ENCODE measurements around the gene TMEM141.
"Not testable (repeated sequence)": the region's sequence is repeated elsewhere in the genome, so short reads cannot be mapped to it uniquely, and the experiment has no call there.

Gene TMEM141

DNA sequence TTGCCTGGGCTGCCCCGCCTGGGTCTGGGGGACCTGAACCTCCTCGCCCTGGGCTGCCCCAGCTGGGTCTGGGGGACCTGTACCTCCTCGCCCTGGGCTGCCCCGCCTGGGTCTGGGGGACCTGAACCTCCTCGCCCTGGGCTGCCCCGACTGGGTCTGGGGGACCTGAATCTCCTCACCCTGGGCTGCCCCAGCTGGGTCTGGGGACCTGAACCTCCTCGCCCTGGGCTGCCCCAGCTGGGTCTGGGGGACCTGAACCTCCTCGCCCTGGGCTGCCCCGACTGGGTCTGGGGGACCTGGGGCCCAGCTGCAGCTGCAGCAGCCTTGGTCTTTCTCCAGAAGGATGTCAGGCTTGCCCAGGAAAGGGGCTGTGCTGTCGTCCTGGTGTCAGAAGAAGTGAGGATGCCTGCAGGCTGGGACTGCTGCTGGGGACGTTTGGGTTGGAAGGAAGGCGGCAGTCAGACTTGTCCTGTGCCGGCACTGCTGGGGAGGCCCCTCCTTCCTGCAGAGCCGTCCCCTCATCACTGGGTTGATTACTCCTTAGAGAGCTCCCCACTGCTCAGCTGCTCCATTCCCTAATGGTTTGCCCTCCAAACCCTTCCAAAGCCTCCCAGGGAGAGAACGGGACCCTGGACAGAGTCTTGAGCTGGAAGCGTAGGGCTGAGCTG lies 42.4 kb downstream of the TMEM141 start:
- not testable (repeated sequence) for DNase-seq

DNA sequence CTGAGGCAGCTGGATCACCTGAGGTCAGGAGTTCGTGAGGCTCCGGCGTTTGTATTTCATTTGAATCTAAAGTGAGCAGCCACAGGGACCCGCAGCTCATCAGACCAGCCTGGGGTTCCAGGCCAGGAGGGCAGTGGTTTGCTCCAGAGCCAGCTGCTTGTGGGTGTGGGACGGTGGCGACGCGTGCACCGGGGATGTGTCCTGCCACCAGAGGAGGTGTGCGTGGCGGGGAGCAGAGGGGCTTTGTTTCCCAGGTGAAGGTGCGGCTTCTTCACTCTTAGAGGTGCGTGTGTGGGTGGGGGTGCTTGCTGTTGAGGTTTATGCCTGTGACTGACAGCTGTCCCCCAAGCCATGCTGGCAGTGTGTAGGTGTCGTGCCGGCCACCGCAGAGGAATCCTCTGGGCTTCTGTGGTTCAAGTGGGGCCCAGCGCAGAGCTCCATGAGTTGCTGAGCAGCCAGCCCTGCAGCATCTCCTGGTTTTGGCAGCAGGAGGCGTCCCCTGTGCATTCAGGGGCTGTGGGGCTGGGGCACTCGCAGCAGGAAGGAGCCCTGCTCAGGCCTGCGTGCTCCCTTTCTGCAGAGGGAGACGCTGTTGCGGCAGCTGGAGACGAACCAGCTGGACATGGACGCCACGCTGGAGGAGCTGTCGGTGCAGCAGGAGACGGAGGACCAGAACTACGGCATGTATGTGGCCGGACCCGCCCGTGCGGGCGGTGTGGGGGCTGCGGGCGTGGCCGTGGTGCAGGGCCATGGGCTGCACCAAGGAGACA lies 44.2 kb downstream of the TMEM141 start:
- no peak for DNase-seq

DNA sequence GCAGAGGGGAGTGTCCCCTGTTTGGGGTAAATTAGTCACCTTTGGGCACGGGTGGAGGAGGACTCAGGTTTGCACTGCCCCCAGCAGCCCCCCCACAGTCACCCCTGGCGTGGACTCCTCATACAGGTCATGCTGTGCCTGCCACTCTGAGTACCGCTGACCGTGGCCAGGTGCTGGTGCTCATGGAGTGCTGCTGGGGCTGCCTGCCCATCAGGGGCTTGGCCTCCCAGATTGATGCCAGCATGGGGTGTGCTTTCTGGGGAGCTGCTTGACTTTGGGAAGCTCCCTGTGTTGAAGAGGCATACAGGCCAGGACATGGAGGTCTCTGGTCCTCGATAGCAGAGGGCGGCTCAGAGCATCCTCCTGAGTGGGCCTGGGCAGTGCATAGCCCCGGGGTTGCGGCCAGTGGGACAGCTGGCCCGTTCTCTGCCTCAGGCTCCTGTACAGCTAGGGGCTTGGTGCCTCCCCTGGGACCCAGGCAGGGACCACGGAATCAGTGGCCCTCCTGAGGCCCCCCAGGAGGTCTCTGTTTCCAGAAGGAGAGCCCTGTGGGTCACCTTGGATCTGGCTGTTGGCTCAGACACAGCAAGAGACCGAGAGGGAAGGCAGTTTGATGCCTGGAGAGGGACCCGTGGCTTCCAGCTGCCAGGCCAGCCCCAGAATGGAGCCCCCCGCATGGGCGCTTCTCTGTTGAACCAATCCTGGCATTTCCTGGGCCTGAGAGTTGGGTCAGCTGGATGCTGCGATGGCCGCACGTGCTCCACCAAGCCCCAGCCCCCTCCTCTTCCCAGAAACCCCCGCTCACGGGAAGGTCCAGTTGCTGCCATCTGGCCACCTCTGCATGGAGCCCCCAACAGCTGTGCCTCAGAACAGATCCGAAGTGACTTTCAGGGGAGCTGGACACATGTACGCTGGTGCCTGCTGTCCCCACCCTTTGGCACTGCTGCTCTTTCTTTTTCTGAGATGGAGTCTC lies 45.1 kb downstream of the TMEM141 start:
- no peak for DNase-seq

DNA sequence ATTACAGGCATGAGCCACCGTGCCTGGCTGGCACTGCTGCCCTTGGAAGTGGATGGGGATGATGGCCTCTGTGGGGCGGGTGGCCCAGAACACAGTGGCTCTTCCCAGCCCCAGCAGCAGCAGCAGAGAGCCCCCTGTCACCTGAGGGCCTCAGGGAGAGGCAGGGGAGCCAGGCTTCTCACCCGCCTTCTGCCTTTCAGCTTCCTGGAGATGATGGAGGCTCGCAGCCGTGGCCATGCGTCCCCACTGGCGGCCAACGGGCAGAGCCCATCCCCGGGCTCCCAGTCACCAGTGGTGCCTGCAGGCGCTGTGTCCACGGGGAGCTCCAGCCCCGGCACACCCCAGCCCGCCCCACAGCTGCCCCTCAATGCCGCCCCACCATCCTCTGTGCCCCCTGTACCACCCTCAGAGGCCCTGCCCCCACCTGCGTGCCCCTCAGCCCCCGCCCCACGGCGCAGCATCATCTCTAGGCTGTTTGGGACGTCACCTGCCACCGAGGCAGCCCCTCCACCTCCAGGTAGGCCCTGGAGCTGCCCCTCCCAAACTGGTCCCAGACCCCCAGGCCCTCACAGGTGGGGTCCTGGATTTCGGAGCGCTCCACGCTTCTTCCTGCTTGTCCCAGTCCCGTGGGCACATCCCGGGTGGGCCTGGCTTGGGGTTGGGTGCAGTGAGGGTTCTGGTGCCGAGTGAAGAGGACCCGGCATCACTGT lies 46.2 kb downstream of the TMEM141 start:
- DNase-seq: no peak

DNA sequence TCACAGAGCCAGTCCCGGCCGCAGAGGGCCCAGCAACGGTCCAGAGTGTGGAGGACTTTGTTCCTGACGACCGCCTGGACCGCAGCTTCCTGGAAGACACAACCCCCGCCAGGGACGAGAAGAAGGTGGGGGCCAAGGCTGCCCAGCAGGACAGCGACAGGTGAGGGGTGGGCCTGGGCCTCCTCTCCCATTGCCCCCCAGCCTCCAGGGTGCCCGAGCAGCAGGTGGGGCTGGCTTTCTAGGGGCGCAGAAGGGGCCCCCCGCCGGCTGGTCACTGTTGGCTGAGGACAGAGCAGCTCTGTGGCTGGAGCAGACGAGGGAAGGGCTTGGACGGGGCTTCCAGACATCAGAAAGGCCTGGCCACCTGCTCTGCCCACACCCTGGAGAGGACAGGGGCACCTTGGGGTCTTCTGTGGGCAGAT lies 46.7 kb downstream of the TMEM141 start:
- not testable (repeated sequence) for DNase-seq

DNA sequence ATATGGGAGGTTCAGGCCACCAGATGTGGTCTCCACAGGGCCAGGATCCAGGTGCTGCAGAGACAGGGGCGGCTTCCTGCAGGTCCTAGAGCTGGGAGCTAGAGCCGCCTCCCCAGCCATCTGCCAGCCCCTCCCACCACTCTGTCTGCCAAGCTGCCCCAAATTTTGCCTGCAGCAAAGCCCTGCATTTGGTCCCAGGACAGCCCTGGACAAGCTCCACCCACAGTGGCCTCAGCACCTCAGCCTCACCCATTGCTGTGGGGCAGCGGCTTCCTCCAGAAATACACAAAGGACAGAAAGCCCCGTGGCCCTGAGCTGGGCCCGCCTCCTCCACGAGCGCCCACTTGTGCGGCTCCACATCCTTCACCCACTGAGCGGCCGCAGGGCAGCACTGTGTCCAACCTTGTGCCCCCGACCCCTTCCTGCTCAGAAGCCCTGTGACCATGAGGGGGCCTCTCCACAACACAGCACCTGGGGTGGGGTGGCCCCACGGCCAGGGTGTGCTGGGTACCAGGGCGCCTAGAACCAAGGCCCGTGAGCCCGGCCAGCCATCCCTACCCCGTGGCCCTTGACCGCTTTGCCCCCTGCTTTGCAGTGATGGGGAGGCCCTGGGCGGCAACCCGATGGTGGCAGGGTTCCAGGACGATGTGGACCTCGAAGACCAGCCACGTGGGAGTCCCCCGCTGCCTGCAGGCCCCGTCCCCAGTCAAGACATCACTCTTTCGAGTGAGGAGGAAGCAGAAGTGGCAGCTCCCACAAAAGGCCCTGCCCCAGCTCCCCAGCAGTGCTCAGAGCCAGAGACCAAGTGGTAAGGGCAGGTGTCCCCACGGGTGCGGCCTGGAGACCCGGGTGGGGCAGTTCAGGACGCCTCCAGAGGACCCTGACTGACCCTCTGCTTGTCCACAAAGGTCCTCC lies 47.4 kb downstream of the TMEM141 start:
- DNase-seq: no peak

DNA sequence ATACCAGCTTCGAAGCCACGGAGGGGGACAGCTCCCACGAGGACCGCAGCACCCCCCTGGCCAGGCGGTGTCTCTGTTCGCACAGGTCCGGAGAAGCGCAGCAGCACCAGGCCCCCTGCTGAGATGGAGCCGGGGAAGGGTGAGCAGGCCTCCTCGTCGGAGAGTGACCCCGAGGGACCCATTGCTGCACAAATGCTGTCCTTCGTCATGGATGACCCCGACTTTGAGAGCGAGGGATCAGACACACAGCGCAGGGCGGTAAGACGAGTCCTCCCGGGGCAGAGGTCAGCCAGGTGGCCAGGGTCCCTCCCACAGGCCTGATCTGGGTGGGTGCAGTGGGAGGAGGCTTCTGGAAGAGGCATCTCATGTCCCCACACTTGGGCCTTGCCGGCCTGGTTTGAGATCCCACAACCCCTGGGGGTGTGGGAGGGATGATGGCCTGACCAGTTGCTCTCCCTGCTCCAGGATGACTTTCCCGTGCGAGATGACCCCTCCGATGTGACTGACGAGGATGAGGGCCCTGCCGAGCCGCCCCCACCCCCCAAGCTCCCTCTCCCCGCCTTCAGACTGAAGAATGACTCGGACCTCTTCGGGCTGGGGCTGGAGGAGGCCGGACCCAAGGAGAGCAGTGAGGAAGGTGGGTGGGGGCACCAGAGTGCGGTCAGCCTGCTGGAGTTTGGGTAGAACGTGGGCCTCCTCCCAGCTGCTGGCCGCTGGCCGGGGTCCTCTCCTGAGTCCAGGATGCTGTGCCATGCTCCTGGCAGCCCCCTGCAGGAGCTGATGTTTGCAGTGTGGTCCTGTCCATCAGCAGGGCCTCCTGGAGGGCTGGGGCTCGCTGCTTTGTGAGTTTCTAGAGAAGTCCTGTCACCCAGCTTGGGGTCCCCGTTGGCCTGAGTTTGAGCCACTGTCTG lies 48.3 kb downstream of the TMEM141 start:
- no peak for DNase-seq

DNA sequence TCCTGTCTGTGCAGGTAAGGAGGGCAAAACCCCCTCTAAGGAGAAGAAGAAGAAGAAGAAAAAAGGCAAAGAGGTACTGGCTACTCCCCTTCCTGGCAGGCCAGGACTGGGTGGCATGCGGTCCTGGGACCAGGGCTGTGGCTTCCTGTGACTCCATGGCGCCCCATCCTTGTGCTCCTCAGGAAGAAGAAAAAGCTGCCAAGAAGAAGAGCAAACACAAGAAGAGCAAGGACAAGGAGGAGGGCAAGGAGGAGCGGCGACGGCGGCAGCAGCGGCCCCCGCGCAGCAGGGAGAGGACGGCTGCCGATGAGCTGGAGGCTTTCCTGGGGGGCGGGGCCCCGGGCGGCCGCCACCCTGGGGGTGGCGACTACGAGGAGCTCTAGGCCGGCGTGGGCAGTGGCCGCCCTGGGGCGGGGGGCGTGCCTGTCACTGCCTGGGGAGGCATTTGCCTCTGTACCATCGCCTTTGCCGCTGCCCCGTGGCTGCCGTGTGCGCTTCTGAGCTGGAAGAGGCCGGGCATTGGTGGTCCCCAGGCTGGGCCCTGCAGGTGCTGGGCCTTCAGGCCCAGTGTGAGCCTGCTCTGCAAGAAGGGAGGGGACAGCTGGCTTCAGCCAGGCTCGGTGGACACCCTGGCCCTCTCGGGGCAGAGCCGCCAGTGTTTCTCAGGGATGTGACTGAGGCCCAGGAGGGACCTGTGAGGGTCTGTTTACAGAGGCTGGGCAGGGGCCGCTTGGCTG lies 49.2 kb downstream of the TMEM141 start:
- DNase-seq: no peak

DNA sequence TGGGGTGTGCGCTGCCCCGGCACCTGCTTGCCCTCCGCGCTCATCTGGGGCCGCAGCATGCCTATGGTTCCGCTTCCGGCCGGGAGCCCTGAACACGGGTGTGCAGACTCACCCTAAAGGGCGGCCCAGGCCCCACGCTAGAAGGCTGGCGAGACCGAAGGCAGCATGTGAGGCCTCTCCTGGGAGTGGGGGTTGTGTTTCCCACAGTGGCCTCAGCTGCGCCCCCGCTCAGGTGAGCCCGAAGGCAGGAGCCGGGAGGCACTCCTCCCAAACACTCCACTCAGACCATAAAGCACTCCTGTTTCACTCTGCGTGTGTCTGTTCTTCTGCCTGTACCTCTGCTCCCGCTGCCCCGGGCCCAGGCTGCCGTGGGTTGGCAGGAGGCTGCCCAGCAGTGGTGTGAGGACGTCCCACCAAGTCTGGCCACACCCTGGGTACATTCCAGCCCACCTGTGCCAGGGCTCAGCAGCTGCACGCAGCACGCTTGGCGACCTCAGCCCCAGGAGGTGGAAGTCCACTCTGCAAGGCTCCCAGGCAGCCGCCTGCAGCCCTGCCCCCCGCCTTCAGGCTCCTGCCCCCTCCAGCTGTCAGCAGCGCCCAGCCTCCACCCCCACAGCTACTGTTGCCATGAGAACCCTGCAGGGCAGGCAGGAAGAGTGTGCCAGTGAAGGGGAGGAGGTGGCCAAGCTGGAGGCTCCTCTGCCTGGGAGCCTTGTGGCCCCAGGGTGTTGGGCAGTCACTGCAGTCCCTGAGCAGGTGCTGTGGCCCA lies 49.9 kb downstream of the TMEM141 start:
- peak; percentile 4 to 45 for DNase-seq

DNA sequence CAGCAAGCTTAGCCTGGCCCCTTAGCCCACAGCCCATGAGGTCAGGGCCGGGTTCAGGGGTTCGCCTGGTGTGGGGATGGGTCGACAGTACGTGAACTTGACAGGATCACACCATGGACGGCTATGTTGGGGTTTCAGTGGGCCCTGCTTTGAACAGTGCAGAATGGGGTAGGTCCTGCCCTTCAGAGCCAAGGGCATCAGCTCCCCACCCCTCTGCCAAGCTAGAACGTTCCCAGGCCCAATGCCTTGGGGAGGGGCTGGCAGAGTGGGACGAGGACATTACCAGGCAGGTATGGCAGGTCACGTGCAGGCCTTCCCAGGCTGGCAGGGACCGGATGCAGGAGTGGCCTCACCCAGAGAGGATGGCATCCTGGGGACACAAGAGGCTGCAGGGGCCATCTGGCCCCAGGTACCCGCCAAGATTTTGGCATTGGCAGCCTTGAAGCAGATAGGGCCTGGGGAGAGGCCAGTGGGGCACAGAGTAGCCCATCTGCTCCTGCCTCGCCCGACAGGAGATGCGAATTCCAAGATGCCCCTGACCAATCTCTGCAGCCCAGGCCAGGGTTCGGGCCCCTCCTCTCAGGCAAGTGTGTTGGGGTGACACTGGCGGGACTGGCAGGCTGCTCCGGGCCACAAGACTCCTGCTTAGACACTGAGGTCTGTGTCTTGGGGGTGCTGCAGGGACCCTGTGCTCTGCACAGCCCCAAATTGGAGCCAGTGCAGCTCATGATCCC lies 50.7 kb downstream of the TMEM141 start:
- DNase-seq: not testable (repeated sequence)

DNA sequence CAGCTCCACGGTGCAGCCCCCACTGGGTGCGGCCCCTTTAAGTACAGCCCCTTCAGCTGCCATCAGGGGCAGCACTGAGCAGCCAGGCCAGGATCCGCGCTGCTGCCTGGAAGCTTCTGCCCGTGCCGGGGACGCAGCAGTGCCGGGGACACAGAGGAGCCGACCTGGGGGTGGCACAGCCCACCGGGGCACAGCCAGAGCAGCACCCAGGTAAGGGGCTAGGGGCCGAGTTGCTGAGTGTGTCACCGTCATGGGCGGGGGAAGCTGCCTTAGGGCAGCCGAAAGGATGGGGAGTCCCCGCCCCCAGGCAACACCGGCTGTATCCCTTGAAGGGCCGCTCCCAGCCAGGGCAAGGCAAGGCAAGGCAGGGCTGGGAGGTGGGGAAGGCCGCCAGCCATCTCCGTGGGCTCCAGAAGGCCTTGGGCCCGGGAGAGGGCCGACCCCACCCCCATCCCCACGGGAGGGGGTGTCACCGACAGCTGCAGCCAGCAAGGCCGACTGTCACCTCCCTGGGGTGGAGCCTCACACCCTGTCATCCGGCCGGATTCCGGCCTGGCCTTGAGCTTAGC lies 51.3 kb downstream of the TMEM141 start, which contains the start of gene AJM1:
Gene AJM1, plus strand, starts transcription at position 99 of the 569 bp plus-strand sequence. CDS start 1,937 bp downstream, outside the sequence.
- peak; percentile 74 to 75 for DNase-seq

Data from inflammatory macrophage (primary cell).